HCT116 (cell line): ENCODE measurements around the gene ARIH2. TPM values are rescaled to one million over a fixed set of nuclear protein-coding genes. Genes with fewer than 3 reads are reported as not detected.

Source experiments
- ATAC-seq: fragments of 200-7000 bp; cut with Tn5 transposase; 2 replicates; pipeline ENCODE4 v1.9.1; 2020; ENCODE audit warnings: mild to moderate bottlenecking, moderate library complexity
- BruUV-seq: library from RNA; stranded (reverse); fragments of 400-500 nt; replicated peaks from 2 replicates; lab custom pipeline; 2021; lab: Mats Ljungman, UMichigan
- CTCF ChIA-PET: fragments of 300-600 bp; sonication (Branson Sonifier 250); formaldehyde crosslinking; loops from one replicate; lab custom pipeline; 2021; ENCODE audit warnings: antibody characterized with exemption; lab: Charles Lee
- POLR2A ChIA-PET: fragments of 300-600, 350-600 bp; sonication (Branson Sonifier 250); formaldehyde crosslinking; loops from one replicate; lab custom pipeline; 2021; ENCODE audit warnings: antibody characterized with exemption; lab: Charles Lee
- RAD21 ChIA-PET, 2 experiments: fragments of 300-600 bp; sonication (Branson Sonifier 250); formaldehyde crosslinking; loops; one replicate each; lab custom pipeline; 2023; ENCODE audit warnings: low total read pairs in 2 of 2; ENCODE audit not compliant: uncharacterized antibody in 2 of 2, unreplicated experiment in 2 of 2, low non-redundant PET in 1 of 2; lab: Charles Lee
- DNase-seq: peaks from one replicate; pipeline ENCODE4 v3.0.0-alpha.2; 2010; ENCODE audit warnings: low read depth, low spot score
- H2AFZ ChIP-seq: fragments of 200-600 bp; shearing (Covaris generic), sonication (generic); 2 replicates; pipeline ENCODE4 v1.6.1; 2017; ENCODE audit warnings: low read depth, mixed run types, mixed read lengths, antibody characterized with exemption, low read length; ENCODE audit not compliant: poor library complexity, severe bottlenecking
- H3K27ac ChIP-seq: 2 replicates; pipeline ENCODE4 v1.5.1; 2012; ENCODE audit warnings: low read depth, low read length
- H3K27me3 ChIP-seq: fragments of 200-600 bp; sonication (generic); 2 replicates; pipeline ENCODE4 v1.6.1; 2016; ENCODE audit warnings: mixed run types, low read length, mixed read lengths; ENCODE audit not compliant: insufficient read depth
- H3K36me3 ChIP-seq, 2 experiments: fragments of 200-500 bp in 1 of 2; fragments of 200-600 bp in 1 of 2; sonication (Bioruptor generic) in 1 of 2; sonication (generic) in 1 of 2; 2 replicates each; pipeline versions ENCODE4 v1.5.1 to v1.6.1; 2014 to 2016; ENCODE audit warnings: low read length in 2 of 2, inconsistent platforms in 1 of 2, mixed read lengths in 1 of 2, mixed run types in 1 of 2; ENCODE audit not compliant: insufficient read depth in 2 of 2, control insufficient read depth in 1 of 2
- H3K4me1 ChIP-seq, 2 experiments: fragments of 200-600 bp in 1 of 2; sonication (generic) in 1 of 2; 2 replicates each; pipeline versions ENCODE4 v1.5.1 to v1.6.1; 2012 to 2017; ENCODE audit warnings: low read length in 2 of 2, inconsistent platforms in 1 of 2, mild to moderate bottlenecking in 1 of 2, mixed read lengths in 1 of 2, mixed run types in 1 of 2, moderate library complexity in 1 of 2; ENCODE audit not compliant: insufficient read depth in 2 of 2, control insufficient read depth in 1 of 2
- H3K4me2 ChIP-seq: fragments of 200-600 bp; sonication (generic); 2 replicates; pipeline ENCODE4 v1.6.1; 2017; ENCODE audit warnings: mixed run types, low read length, mixed read lengths
- H3K4me3 ChIP-seq, 2 experiments: fragments of 200-600 bp in 1 of 2; sonication (generic) in 1 of 2; replicated peaks in 1 of 2; 2 replicates each; pipeline ENCODE4 v1.5.1; 2011 to 2016; ENCODE audit warnings: low read length in 2 of 2, control low read depth in 1 of 2, low read depth in 1 of 2, mild to moderate bottlenecking in 1 of 2, mixed read lengths in 1 of 2, mixed run types in 1 of 2
- H3K79me2 ChIP-seq: fragments of 200-600 bp; sonication (generic); 2 replicates; pipeline ENCODE4 v1.6.1; 2017; ENCODE audit warnings: mild to moderate bottlenecking, mixed run types, low read length, moderate library complexity, mixed read lengths; ENCODE audit not compliant: insufficient read depth
- H3K9ac ChIP-seq: fragments of 200-600 bp; sonication (generic); 2 replicates; pipeline ENCODE4 v1.6.1; 2016; ENCODE audit warnings: low read length, mixed read lengths
- H3K9me2 ChIP-seq: fragments of 200-600 bp; sonication (generic), shearing (Covaris generic); 2 replicates; pipeline ENCODE4 v1.6.1; 2017; ENCODE audit warnings: mixed run types, mild to moderate bottlenecking, moderate library complexity; ENCODE audit not compliant: insufficient read depth
- H3K9me3 ChIP-seq, 2 experiments: fragments of 200-500 bp in 1 of 2; fragments of 200-600 bp in 1 of 2; sonication (Bioruptor generic) in 1 of 2; sonication (generic) in 1 of 2; 2 replicates each; pipeline ENCODE4 v1.6.1; 2014 to 2017; ENCODE audit warnings: low read length in 2 of 2, mixed read lengths in 2 of 2, inconsistent platforms in 1 of 2, low read depth in 1 of 2, mild to moderate bottlenecking in 1 of 2, mixed run types in 1 of 2, moderate library complexity in 1 of 2; ENCODE audit not compliant: control insufficient read depth in 1 of 2, insufficient read depth in 1 of 2
- H4K20me1 ChIP-seq: fragments of 200-600 bp; sonication (generic), shearing (Covaris generic); 2 replicates; pipeline ENCODE4 v1.6.1; 2017; ENCODE audit warnings: mixed run types, mild to moderate bottlenecking, moderate library complexity; ENCODE audit not compliant: insufficient read depth
- ATF3 ChIP-seq: IDR thresholded peaks from 2 replicates; pipeline ENCODE4 v1.6.1; 2012
- CBX3 ChIP-seq: IDR thresholded peaks from 2 replicates; pipeline ENCODE4 v1.6.1; 2012; ENCODE audit warnings: low read depth
- CEBPB ChIP-seq: IDR thresholded peaks from 2 replicates; pipeline ENCODE4 v1.6.1; 2012; ENCODE audit warnings: low read depth
- CTCF ChIP-seq, 3 experiments: fragments of 200-600 bp in 1 of 3; sonication (generic) in 1 of 3; IDR thresholded peaks in 2 of 3; conservative IDR thresholded peaks in 1 of 3; 2 replicates each; pipeline ENCODE4 v1.5.1; 2012 to 2017; ENCODE audit warnings: low read depth in 2 of 3, low read length in 2 of 3, antibody characterized with exemption in 1 of 3, borderline replicate concordance in 1 of 3, control low read depth in 1 of 3, mild to moderate bottlenecking in 1 of 3, mixed read lengths in 1 of 3, mixed run types in 1 of 3, moderate library complexity in 1 of 3; ENCODE audit not compliant: insufficient read depth in 1 of 3
- EGR1 ChIP-seq: IDR thresholded peaks from 2 replicates; pipeline ENCODE4 v1.6.1; 2012; ENCODE audit warnings: low read depth
- ELF1 ChIP-seq: IDR thresholded peaks from 2 replicates; pipeline ENCODE4 v1.6.1; 2012; ENCODE audit warnings: low read depth, borderline replicate concordance
- EZH2 ChIP-seq: fragments of 200-600 bp; sonication (generic); IDR thresholded peaks from 2 replicates; pipeline ENCODE4 v1.6.1; 2017; ENCODE audit warnings: antibody characterized with exemption, mixed run types
- EZH2phosphoT487 ChIP-seq: fragments of 200-600 bp; IDR thresholded peaks from 2 replicates; pipeline ENCODE4 v1.6.1; 2018; ENCODE audit warnings: antibody characterized with exemption, borderline replicate concordance
- FOSL1 ChIP-seq: IDR thresholded peaks from 2 replicates; pipeline ENCODE4 v1.6.1; 2012; ENCODE audit warnings: low read depth
- POLR2A ChIP-seq: IDR thresholded peaks from 2 replicates; pipeline ENCODE4 v1.7.0; 2011; ENCODE audit warnings: borderline replicate concordance; ENCODE audit not compliant: insufficient read depth, insufficient read length; ENCODE audit errors: extremely low read depth
- POLR2AphosphoS5 ChIP-seq: IDR thresholded peaks from 2 replicates; pipeline ENCODE4 v1.6.1; 2011; ENCODE audit warnings: mild to moderate bottlenecking, low read depth, low read length, moderate library complexity
- RAD21 ChIP-seq: IDR thresholded peaks from 2 replicates; pipeline ENCODE4 v1.6.1; 2012; ENCODE audit warnings: low read depth, mild to moderate bottlenecking
- REST ChIP-seq: IDR thresholded peaks from 2 replicates; pipeline ENCODE4 v1.6.1; 2012; ENCODE audit warnings: low read depth
- SRF ChIP-seq: IDR thresholded peaks from 2 replicates; pipeline ENCODE4 v1.6.1; 2012; ENCODE audit warnings: low read depth
- YY1 ChIP-seq: IDR thresholded peaks from 2 replicates; pipeline ENCODE4 v1.6.1; 2011; ENCODE audit warnings: low read length, low read depth, moderate library complexity, mild to moderate bottlenecking; ENCODE audit not compliant: insufficient replicate concordance; ENCODE audit errors: extremely low read depth
- ZFX ChIP-seq: fragments of 450-650 bp; IDR thresholded peaks from 2 replicates; pipeline ENCODE4 v1.6.1; 2017
- ZNF274 ChIP-seq: fragments of 200-500 bp; sonication (Bioruptor generic); IDR thresholded peaks from 2 replicates; pipeline ENCODE4 v1.6.1; 2014; ENCODE audit warnings: mild to moderate bottlenecking, low read depth, low read length, inconsistent platforms
- intact Hi-C: fragments of 100-400 bp; cut with micrococcal nuclease; formaldehyde crosslinking; loops from 2 replicates; pipeline ENCODE4 v1.10.0; 2022
- total RNA-seq: library from RNA; stranded (reverse); gene quantifications from one replicate; pipeline ENCODE4 v1.2.1, GENCODE V29; 2021; ENCODE audit not compliant: unreplicated experiment

ARIH2 gene
- total RNA-seq, 1 experiment from 2014 or later: 105 TPM

- H4K20me1 ChIP-seq: no peaks in the 10 kb centered on the region
- H3K9ac ChIP-seq: no peak overlapping the region
- H2AFZ ChIP-seq: no peak overlapping the region
- no peak for DNase-seq
- no peak overlapping the region for H3K27ac ChIP-seq
- H3K4me3 ChIP-seq: no peak overlapping the region
- no peaks in the 10 kb centered on the region for H3K9me2 ChIP-seq
- intact Hi-C loops: no loop called here
- H3K79me2 ChIP-seq: peaks cover 50% of the 10 kb centered on the region
- BruUV-seq: TSS peak; percentile 4
- CTCF ChIA-PET: no interaction called here
- H3K9me3 ChIP-seq: no peaks in the 10 kb centered on the region
- H3K4me2 ChIP-seq: no peak overlapping the region
- no peaks in the 10 kb centered on the region for H3K27me3 ChIP-seq
- ATAC-seq: no peak
- TF ChIP-seq ATF3 (no peak), ZNF274 (no peak), CBX3 (no peak), FOSL1 (no peak), SRF (no peak), RAD21 (no peak), CTCF (IDR thresholded peaks at IDR 0.05 in 2 of 3, conservative IDR thresholded peaks at IDR 0.05 in 1 of 3; ENCODE audit: borderline replicate concordance in 1 of 3, insufficient read depth in 1 of 3, low read depth in 2 of 3, low read length in 2 of 3) (no peak), ELF1 (no peak), POLR2AphosphoS5 (no peak), ZFX (no peak), EZH2phosphoT487 (no peak), EZH2 (no peak), POLR2A (no peak), EGR1 (no peak), CEBPB (no peak), YY1 (no peak), REST (no peak)
- TF ChIP-seq, all 23 proteins: peak for 0
- POLR2A ChIA-PET: no interaction called here
- RAD21 ChIA-PET: no interaction called here
- Histone ChIP-seq H3K36me3 (peaks cover 3 to 6% of the 10 kb centered on the region in 2 experiments; a peak in 2 of 4 replicates), H3K4me1 (peaks cover 13 to 18% of the 10 kb centered on the region in 2 experiments)
Measured at GRCh38 chr3:48993834-48994233, 75.2 kb downstream of the ARIH2 start.
